Measurements from ENCODE around the gene ACACA.

ACACA gene

DNA sequence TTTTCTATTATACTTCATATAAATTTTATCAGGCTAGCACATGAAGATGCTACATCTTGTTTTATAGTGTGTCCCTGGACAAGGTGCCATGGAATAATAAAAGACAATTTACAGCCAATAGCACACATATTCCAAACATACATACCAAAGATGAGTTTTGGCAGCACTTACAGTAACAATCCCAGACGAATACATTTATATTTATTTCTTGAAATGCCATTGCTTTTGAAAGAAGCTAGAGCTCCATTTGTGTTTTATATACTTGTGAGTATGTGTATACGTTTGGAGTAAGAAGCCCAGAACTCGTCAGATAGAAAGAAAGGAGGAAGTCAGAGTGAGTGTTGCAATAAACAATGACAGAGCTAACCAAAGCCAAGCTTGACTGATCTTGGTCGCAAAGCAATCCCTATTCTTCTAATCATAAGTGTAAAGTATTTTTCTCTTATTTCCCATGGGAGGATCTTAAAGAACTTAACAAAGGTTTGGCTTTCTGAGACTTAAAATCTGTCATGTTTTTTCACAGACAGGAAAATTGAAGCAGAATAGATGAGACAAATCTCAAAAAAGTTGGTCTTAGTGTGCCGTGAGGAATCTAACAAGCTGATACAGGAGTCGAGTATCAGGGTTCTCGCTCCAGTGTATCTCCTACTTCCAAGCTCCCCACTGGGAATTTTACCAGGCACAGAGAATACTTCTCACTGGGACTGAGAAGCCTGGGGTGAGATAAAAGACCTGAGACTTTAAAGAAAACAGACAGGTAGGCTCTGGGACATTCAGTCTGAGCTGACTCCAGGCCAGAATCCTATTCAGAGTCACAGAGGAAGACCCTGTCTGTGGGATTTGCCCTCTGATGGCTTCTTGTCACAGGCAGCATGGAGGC is 282.5 kb downstream of the ACACA start:
- DNase-seq: no peak

DNA sequence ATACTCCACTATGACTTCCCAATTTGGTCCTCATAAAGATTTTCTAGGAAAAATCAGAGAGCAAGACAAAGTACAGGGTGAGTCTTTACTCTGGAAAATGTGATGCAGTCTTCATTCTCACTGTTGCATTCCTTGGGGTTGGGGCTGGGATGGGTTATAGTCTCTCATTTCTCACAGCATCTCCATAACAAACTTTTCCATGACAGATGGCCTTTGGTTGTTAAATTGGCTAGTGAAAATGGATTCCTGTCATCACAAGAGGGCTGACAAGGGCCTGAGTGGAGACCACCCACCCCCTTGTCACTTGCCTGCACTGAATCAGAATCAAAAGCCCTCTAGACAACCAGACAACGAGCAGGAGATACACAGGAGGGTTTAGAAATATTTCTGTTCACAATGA is 283.2 kb downstream of the ACACA start:
- DNase-seq: no peak

DNA sequence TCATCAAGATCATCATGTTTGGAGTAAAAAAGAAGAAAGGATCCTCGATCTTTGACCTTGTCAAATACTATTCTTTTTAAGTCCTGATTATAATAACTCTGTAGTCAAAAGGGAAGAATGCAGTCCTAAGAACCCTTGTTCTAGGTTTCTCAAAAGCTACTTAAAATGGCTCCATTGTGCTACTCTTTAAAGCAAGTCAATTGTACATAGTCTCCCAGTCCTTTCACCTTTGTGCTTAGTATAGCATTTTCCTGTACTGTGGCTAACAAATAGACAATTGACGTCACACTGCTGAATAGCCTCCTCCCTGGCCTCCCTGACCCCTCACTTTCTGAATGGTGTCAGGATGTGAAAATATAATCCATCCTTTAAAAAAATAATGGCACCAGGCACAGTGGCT is 285.0 kb downstream of the ACACA start:
- no peak for DNase-seq

DNA sequence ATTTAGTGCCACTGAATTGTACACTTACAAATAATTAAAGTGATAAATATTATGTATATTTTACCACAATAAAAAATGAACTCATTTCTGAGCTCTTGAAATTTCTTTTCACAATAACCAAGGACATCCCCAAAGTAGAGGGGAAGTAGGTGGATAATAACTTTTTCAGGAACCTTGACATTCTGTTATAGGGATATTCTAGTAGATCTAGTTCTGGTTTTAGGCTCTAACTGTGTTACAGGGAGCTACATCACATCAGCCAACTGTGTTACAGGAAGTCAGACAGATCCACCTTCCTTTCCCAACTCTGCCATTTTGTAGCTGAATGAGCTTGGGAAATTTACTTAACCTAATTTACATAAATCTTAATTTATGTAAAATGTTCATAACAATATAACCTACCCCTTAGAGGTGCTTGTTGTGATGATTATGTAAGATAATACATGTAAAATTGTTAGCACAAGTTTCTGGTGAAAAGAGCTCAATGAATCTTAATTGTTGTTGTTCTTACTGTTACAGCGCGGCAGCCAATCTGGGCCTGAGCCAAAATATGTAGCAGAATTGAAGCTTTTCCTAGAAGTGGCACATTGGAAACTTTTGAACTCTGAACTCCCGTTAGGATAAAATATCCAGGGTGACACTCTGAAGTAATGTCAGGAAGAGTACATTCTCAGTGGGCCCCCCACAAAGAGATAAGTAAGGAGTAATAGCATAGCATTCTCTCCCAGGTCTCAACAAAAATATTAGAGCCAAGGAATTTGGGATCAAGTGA is 288.1 kb downstream of the ACACA start:
- DNase-seq: no peak

DNA sequence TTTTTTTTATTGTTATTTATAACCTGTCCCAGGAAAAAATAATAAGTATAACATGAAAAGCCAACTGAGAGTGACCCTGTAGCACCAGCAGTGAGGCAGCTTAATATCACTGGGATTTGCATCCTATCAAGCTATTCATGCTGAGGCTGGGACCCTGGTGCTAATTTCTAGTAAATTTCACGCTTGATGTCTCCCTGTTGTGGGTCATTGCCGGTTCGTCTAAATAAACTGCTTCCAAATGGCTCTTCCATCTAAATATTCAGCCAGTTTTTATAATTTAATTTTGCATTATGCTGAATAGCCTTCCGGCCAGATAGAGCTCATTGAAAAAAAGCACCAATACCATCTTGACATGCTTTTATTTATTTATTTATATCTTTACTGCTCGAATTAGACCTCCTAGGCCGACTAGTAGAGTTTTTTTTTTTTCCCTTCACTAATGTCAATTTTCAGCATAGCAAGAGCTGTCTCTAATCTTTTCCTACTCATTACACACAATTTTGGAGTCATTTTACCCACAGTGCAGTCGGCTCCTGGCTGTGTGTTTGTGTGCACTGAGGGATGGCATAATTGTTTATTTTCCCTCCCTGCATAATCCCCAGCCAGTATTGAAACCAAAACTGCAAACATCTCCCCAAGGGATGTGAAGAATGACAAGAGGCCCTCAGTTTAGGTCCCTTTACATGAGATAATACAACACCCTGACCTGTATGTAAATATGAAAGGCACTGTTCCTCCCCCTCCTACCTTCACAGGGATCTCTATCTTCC is 289.1 kb downstream of the ACACA start:
- DNase-seq: no peak

DNA sequence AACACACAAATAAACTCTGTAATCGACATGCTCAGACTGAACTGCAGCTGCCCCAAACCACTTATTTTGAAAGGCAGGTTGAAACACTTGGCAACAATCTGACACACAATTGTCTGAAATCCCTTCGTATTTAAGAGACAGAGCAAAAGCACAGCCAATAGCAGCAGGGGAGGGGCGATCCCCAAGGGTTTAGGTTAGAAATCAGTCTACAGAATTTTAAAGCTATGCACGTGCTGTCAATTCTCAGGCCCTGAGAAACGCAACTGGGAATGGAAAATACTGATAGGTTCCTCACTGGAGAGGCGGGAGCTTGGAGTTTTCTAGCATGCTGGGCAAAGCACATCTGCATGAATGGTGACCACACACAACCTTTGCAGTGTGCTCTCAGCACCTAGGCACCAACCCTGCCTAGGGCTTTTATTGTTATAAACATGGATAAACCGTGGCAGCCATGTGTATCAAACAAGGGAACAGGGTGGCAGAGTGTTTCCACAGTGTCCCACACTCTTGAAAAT is 289.9 kb downstream of the ACACA start:
- no peak for DNase-seq

DNA sequence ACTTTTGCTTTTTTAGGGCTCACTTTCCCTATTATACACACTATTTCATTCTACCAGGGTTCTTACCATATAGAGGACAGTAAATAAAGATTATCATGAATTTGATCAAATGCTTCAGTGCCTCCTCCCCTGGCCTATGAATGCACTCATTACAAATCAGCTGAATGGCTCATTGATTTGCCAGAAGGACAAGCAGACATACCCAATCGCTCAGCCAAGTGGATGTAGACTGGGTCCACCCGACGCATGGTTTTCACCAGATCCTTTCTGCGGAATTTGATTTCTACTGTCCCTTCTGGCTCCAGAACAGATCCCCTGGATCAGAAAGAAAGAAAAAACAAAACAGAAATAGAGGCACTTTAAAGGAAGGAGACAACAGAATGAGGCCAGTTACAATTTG is 295.3 kb downstream of the ACACA start:
- DNase-seq: no peak

DNA sequence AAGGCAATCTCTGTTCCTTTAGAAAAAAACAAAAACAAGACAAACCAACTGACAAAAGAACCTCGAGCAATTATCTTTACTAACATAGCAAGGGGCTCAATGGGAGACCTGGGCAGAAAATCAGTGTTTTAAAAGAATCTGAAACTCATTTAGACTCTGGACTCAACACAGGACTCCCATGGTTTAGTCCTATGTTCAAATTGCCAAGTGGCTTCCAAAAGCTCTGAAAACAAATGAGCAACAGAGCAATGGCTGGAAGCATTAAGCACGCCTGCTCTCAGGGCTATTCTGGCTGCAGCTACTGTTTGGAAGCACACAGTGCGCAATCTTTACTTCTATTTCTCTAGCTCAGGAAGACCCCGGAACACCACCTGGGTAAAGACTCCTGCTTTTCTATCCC is 295.9 kb downstream of the ACACA start:
- no peak for DNase-seq

DNA sequence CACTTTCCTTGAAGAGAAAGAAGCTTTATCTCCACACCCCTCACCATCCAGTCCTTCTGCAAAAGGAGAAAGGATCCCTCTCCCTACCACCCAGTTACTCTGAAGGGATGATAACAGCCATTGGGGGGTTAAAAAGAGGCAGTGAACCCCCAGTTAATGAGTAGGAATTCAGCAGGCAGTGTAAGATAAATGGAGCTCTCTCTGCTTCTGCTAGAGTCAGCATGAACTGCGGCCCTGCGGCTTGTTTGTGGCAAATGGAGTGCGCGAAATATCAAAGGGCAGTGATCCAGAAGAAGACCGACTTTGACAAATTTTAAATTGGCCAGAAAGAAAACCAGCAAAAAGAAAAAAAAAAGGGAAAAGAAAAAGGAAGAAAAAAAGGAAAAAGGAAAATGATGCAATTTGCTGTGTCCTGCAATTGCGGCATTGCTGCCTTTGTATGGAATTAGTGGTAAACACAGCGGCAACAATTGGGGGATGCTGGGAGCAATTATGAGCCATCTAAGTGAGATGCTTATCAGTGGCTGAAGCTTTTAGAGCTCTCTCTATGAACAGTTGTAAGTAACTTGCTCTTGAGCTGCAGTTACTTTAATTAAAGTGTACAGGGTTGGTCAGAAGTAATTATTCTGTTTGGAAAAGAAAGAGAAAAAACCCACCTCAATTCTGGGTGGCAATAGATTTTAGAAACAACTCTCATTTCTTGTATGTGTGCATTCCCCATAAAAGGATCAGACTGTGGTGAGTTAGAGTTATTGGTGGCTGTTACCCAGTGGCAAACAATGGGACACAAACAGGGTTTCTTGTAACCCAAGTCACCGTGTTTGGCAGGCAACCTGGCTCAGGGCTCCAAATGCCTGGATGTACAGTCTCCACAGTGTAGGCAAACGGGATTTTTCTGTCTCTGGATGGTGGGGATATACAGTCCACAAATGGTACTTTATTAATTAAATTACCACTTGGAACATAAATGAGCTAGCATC is 296.6 kb downstream of the ACACA start:
- DNase-seq: no peak

DNA sequence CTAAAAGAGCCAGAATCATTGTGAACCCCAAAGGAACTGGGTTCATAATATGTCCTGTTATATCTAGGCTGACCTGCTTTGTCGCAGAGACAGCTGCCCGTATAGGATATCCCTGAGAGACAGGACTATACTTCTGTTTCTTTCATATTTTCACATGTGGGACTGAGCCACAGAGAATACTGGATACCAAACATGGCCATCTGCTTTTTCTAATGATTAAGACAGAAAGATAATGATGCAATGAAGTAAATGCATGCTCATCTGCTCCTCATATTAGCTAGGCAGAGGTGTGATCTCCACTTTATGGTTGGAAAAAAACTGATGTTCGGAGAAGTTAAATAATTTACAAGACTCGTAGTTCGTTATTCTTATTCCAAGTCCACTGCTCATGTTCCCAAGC is 297.5 kb downstream of the ACACA start:
- no peak for DNase-seq

DNA sequence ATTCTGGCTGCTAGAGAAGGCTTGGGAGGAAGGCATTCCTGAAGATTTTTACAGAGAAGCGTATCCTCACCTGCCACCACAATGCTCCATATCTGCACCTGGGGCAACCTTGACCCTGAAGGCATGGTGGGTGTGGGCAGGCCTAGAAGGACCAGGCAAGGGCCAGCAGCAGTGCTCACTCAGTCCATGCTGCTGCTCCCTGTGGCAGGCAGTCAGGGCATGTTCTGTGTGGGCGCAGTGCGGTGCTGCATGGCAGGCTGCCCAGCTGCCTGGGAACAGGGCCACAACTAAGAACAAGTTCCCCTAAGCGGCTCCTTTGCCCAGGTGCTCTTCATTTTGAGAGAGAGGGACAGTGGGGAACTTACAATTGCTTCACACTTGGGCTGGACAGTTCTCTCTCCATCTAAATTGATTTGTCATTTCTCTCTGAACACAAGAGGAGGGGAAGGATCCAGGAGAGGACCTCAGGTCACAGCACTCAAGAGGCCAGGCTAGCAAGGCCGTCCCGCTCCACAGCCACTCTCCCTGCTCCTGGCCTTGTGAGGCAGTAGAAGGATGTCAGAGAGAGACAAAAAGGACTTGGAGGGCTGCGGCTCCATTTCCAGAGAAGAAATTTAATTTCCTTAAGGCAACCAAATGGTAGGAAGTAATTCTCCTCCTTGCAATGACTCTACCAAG is 299.1 kb downstream of the ACACA start:
- no peak for DNase-seq

DNA sequence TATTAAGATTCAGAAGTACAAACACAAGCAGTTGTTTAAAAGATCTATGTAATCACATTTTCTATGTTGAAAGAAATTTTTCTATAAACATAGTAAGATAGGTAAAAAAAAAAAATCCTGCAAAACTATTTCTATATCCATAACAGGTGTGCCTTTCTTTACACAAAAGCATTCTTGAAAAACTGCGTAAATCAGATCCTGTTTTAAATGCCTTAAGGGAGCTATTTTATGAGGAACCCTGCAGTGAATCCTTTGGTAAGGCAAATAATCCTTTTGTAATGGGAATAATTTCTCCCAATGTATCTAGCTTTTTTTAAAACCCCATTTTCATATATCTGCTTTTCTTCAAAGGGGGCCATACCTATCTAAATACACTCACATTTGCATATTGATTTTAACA is 300.6 kb downstream of the ACACA start:
- DNase-seq: no peak

DNA sequence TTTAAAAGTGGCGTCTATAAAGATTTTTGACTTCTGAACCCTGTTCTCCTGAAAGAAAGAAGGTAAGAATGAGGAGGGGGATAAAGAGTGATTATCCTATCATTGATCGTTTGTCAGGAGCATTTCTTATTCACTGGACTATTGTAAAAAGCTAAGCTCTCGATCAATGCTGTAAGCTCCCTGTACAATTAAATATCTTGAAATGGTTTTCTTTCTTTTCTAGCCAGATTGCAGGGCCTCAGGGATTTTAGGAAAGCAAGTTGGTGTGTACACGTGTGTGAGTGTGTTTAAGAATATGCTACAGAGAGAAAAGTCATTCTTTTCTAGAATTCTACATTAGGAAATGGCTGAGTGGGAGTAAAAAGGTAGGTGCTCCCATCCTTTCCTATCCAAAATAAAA is 303.4 kb downstream of the ACACA start:
- DNase-seq: no peak

DNA sequence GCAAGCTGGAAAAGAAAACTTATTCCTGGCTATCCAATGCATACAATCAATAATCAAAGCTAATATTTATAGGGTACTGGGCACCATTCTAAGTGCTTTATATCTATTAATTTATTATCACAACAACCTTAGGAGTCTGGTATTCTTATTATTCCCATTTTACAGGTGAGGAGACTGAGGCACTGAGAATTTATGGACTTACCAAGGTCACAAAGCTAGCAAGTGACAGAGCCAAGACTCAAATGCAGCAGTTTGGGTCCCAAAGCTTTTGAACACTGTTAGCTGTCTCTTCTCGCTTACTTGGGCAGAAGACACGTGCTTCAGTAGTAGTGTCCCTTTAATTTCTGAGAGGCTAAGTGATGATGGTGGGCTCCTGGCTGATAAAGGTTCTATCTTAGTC is 305.3 kb downstream of the ACACA start:
- DNase-seq: no peak

DNA sequence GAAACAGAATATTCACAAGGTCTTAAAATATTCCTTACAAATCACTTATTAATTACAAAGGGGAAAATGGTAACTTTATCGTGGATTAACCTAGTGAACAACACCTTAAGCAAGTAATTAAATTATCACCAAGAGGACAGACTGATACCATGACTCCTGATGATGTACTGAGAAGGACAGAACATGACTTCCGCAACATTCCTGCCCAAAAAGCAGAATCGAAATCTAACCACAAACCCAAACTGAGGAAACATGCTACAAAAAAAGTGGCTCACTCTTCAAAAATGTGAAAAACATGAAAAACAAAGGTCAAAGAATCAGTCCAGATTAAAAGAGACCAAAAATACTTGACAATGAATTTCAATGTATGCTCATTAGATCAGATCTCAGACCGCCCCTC is 306.4 kb downstream of the ACACA start:
- no peak for DNase-seq

DNA sequence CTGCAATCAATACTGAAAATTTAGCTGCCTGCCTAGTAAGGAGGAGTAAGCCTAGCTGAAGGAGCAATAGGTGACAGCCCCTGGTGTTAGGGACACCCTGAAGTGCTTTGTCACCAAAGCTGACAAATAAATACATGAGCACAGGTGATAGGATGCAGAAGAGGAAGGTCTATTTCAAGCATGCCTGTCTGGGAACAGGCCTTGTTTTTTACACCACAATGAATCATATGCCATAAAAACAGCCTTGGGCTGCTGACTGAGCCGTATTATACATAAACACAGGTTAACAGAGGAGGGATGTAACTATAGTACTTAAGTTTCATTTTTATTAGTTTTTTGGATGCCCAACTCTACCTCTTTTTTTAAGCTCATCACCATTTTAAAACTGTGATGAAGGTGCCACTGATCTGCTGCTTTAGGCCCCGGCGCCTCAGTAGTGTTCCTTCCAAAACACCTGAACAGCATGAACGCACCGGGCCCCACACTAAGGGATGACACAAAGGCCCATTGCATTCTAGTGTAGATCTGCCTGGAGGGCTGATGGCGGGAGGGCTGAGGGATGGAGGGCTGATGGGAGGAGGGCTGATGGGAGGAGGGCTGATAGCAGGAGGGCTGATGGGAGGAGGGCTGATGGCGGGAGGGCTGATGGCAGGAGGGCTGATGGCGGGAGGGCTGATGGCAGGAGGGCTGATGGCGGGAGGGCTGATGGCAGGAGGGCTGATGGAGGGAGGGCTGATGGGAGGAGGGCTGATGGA is 307.5 kb downstream of the ACACA start:
- DNase-seq: no peak

DNA sequence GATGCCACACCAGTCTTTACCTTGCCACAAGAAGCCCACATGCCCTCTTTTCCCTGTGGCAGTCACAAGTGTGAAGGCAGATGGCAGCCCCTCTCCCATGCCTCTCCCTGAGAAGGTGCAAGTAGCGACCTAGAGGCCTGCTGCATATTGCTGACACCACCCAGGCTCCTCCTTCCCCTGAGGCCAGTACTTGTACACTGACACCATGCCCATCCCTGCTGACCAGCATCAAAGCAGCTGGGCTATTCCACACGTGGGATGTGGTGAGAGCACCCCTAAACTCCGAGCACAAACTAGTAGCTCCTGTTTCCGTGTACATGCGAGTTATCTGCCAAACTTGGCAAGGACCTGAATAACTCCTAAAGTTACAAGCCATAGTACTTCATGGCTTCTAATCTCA is 308.5 kb downstream of the ACACA start:
- no peak for DNase-seq

DNA sequence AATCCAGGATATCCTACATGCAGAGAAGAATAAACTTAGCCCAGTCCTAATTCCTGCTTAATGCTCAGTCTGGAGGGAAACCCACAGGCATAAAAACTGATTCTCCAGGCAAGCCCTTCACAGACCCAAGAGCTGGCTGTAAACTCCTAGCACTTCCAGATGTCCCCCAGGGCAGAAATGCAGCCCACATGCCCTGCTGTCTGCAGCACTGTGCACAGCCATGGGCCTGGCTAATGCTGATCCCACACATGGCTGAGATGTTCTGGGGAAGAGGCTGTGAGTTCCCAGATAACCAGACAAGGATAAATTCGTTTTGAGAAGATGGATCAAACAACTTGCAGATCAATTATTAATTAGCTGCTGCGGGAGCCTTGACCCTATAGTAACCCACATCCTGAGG is 309.5 kb downstream of the ACACA start:
- no peak for DNase-seq

DNA sequence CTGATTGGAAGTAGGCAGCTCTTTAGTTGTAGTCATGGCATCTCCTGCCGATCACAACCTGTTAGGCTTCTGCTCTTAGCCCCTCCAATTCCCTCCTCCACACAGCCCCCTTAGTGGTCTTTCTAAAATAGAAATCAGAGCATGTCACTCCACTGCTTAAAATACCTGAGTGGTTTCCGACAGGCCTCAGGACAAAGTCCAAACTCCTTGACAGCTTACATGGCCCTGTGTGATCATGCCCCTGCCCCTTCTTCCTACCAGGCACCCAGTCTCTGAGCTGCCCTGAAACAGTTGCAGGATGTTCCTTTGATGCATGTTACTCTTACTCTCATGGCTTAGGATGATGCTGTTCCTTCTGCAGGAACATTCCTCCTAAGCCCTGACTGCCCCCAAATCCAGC is 310.6 kb downstream of the ACACA start:
- no peak for DNase-seq

DNA sequence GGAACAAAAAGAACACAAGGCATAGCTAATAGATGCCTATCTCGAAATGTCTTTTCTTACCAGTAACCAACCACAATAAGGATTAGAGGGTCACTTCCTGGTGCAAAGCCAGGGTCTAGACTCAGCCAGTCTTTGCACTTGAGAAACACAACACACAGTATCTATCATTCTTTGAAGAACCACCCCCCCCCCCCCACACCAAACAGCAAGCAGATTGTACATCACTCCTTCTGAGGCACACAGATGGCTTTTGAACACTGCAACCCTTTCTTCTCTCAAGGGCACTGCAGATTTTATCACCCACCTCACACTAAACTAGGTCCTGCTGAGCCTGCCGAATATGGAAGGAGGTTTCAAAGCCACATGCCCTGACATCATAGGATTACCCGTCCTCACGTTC is 312.2 kb downstream of the ACACA start:
- no peak for DNase-seq

DNA sequence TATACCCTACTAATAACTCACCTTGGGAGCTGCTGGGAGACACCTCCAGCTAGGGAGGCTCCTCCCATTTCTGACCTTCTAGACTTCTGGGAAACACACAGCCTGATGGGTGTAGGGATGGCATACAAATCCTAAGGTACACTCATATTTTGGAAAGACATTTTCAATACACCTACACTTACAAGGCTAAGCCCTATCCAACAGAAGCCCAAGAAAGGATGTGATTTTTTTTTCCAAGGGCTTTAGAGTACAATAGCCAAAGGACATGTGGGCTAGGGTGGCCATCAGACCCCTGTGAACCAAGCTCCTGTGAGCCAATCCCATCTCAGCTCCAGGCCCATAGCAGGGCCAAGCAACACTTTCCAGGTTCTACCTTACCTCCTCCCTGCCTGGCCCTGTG is 313.9 kb downstream of the ACACA start:
- DNase-seq: no peak

Data from GDM1 (cell line).